ENCODE measurements around the gene SPEN. TPM values are rescaled to one million over a fixed set of nuclear protein-coding genes. Genes with fewer than 3 reads are reported as not detected.

The SPEN gene
- total and polyA plus RNA-seq, 2 of the 4 experiments (the other 2 are of a cell fraction) = 7.6 to 15.8 TPM

DNA sequence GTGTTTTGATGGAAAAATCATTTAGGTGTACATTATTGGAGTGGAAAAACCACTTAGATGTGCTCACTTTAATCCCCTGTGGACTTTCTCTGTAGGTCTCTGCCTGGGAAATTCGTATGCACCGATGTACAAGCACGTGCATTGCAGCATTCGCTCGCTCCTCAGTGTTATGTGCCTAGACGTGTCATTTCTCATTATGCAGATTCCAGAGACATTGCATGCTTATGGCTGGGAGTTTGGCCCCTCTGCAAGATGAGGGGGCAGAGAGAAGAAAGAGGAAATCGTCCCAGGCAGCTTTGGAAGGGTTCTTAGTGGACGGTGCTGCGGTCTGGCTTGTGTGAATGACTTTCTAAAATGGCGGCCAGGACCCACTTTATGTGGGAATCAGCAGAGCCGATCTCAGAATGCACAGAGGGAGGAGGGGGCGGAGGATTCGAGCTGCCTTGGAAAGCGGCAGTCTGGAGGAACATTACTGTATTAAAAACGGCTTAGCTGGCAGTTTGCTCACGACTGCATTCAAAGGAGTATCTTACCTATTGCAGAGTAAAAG lies 2.3 kb downstream of the SPEN start:
- Histone ChIP-seq H3K4me2 (ENCODE audit: low read depth, low read length) (peak overlapping the region; percentile 84), H4K5ac (ENCODE audit: low read depth, low read length) (no peak overlapping the region), H3K9ac (ENCODE audit: low read depth, low read length) (peak overlapping the region; percentile 26), H3K36me3 (ENCODE audit: control insufficient read depth, insufficient read depth, low read length) (no peaks in the 10 kb centered on the region), H3K79me1 (ENCODE audit: low read depth in 1 of 2, low read length in 2 of 2) (peaks cover 7 to 33% of the 10 kb centered on the region in 2 experiments), H2BK20ac (ENCODE audit: low read depth, low read length) (no peak overlapping the region), H3K23ac (ENCODE audit: low read depth, low read length) (peak overlapping the region; percentile 65), H3K56ac (ENCODE audit: extremely low read depth, insufficient read depth, low read length) (peak overlapping the region; percentile 58; the same call in 1 of the 2 replicates), H2AK5ac (ENCODE audit: low read depth, low read length) (peak overlapping the region; percentile 61; the same call in 1 of the 2 replicates), H3K18ac (ENCODE audit: low read depth, low read length) (no peak overlapping the region), H2AK9ac (replicated peaks; ENCODE audit: low read depth, low read length, poor library complexity) (peak overlapping the region; percentile 88), H3K9me3 (ENCODE audit: control insufficient read depth, insufficient read depth, low read length) (no peaks in the 10 kb centered on the region), H4K20me1 (ENCODE audit: insufficient read depth, low read length) (peaks cover 27% of the 10 kb centered on the region), H3K27ac (ENCODE audit: insufficient read depth, low read length) (peak overlapping the region; percentile 64), H3K4ac (ENCODE audit: low read depth, low read length) (peak overlapping the region; percentile 85), H2BK120ac (ENCODE audit: low read depth, low read length) (0 out of 2 replicates have a peak overlapping the region, but pooled peaks have one; percentile 2), H2AFZ (replicated peaks; ENCODE audit: low read length, poor library complexity) (peak overlapping the region; percentile 89), H4K8ac (ENCODE audit: low read depth in 2 of 2, low read length in 2 of 2) (peak overlapping the region in 1 of 2 experiments; percentile 83; a peak in 1 of 4 replicates), H3K4me1 (ENCODE audit: control insufficient read depth, insufficient read depth, low read length) (no peaks in the 10 kb centered on the region), H2BK15ac (ENCODE audit: low read depth, low read length) (no peak overlapping the region), H3K4me3 (ENCODE audit: insufficient read depth, low read depth, low read length) (peak overlapping the region; percentile 94), H3K27me3 (ENCODE audit: control insufficient read depth, insufficient read depth, low read length) (no peaks in the 10 kb centered on the region), H3K9me1 (ENCODE audit: insufficient read depth, low read length) (0 out of 2 replicates have a peak, but pooled peaks cover 3% of the 10 kb centered on the region), H4K91ac (ENCODE audit: insufficient read depth, low read depth, low read length) (peak overlapping the region; percentile 67), H3K14ac (replicated peaks; ENCODE audit: low read depth, low read length) (peak overlapping the region; percentile 66), H2BK5ac (ENCODE audit: low read depth, low read length, poor library complexity, severe bottlenecking) (peak overlapping the region; percentile 25)
- whole genome bisulfite sequencing, 2 experiments (ENCODE audit: extremely low coverage in 2 of 2, insufficient read length in 1 of 2) = 0% methylated on average over 3 of the region's 16 CpGs; no CpG with 5 or more reads in 1 of the 2 experiments
- ChIA-PET CTCF (interaction anchor here (0.6 to 2.2 kb wide), 2 partner anchors 58 to 207 kb away, joined by 3 to 6 read pairs; no protein-coding TSS in a partner anchor), POLR2A (ENCODE audit: unreplicated experiment) (interaction anchor here (0.5 to 1.0 kb wide), 4 partner anchors 12 to 126 kb away, joined by 3 read pairs; partner anchors contain the start of gene ZBTB17)
- dilution Hi-C loops (cut with HindIII; ENCODE audit: low sequenced_read_pairs, unreplicated experiment) = no loop called here
- DNase-seq = peak; percentile 60
- BruUV-seq (replicated peaks) = no TSS peak
- in situ Hi-C loops (cut with MboI; ENCODE audit: low sequenced_read_pairs) = no loop called here
- ATAC-seq (ENCODE audit: low read depth) = peak; percentile 5; the same call in 1 of the 2 replicates
- intact Hi-C loops (cut with micrococcal nuclease) = loop anchor here (1.0 to 5.0 kb wide), 5 partner anchors 15 to 67 kb away; no protein-coding TSS in a partner anchor
- TF ChIP-seq MAZ (IDR thresholded peaks at IDR 0.05; ENCODE audit: borderline replicate concordance, low read depth, low read length) (0 out of 2 replicates have a peak, but pooled peaks have one; percentile 11), BHLHE40 (IDR thresholded peaks at IDR 0.05; ENCODE audit: low read depth, low read length) (peak; percentile 88), MAFK (IDR thresholded peaks at IDR 0.05; ENCODE audit: low read depth, low read length) (peak; percentile 66), RCOR1 (IDR thresholded peaks at IDR 0.05; ENCODE audit: insufficient replicate concordance, low read length) (no peak), FOS (IDR thresholded peaks at IDR 0.05; ENCODE audit: low read depth, low read length) (no peak), RAD21 (IDR thresholded peaks at IDR 0.05; ENCODE audit: low read length) (no peak), MXI1 (IDR thresholded peaks at IDR 0.05; ENCODE audit: borderline replicate concordance, low read depth, low read length) (peak; percentile 84; the same call in 1 of the 2 replicates)
- TF ChIP-seq, protein P1, sequence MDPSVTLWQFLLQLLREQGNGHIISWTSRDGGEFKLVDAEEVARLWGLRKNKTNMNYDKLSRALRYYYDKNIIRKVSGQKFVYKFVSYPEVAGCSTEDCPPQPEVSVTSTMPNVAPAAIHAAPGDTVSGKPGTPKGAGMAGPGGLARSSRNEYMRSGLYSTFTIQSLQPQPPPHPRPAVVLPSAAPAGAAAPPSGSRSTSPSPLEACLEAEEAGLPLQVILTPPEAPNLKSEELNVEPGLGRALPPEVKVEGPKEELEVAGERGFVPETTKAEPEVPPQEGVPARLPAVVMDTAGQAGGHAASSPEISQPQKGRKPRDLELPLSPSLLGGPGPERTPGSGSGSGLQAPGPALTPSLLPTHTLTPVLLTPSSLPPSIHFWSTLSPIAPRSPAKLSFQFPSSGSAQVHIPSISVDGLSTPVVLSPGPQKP (IDR thresholded peaks at IDR 0.05; ENCODE audit: borderline replicate concordance, low read depth, low read length) = no peak
- TF ChIP-seq, protein P2, sequence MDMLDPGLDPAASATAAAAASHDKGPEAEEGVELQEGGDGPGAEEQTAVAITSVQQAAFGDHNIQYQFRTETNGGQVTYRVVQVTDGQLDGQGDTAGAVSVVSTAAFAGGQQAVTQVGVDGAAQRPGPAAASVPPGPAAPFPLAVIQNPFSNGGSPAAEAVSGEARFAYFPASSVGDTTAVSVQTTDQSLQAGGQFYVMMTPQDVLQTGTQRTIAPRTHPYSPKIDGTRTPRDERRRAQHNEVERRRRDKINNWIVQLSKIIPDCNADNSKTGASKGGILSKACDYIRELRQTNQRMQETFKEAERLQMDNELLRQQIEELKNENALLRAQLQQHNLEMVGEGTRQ (IDR thresholded peaks at IDR 0.05; ENCODE audit: low read depth, low read length) = no peak
